ENCODE results near the gene BMP7.

The BMP7 gene

GRCh38 chr20:57247292-57247965, 19.0 kb downstream of the BMP7 start:
- in situ Hi-C loops (cut with MboI; ENCODE audit: low pct_unique_long_range_greater_than_20kb, low sequenced_read_pairs, unreplicated experiment), result no loop called here
- DNase-seq (ENCODE audit: low spot score), result no peak
- no peak for TF ChIP-seq CTCF (IDR thresholded peaks at IDR 0.05; ENCODE audit: extremely low read depth, insufficient read depth, missing control alignments)

- in situ Hi-C loops (cut with MboI; ENCODE audit: low pct_unique_long_range_greater_than_20kb, low sequenced_read_pairs, unreplicated experiment), result no loop called here
- TF ChIP-seq CTCF (IDR thresholded peaks at IDR 0.05; ENCODE audit: extremely low read depth, insufficient read depth, missing control alignments), result no peak
- DNase-seq (ENCODE audit: low spot score), result no peak
Measured at GRCh38 chr20:57245997-57246396, 20.4 kb downstream of the BMP7 start.

- in situ Hi-C loops (cut with MboI; ENCODE audit: low pct_unique_long_range_greater_than_20kb, low sequenced_read_pairs, unreplicated experiment), result no loop called here
- TF ChIP-seq CTCF (IDR thresholded peaks at IDR 0.05; ENCODE audit: extremely low read depth, insufficient read depth, missing control alignments), result no peak
- no peak for DNase-seq (ENCODE audit: low spot score)
Measured at GRCh38 chr20:57244627-57245214, 21.7 kb downstream of the BMP7 start.

- TF ChIP-seq CTCF (IDR thresholded peaks at IDR 0.05; ENCODE audit: extremely low read depth, insufficient read depth, missing control alignments), result no peak
- in situ Hi-C loops (cut with MboI; ENCODE audit: low pct_unique_long_range_greater_than_20kb, low sequenced_read_pairs, unreplicated experiment), result no loop called here
- no peak for DNase-seq (ENCODE audit: low spot score)
Measured at GRCh38 chr20:57244221-57244585, 22.2 kb downstream of the BMP7 start.

GRCh38 chr20:57243480-57244220, 22.8 kb downstream of the BMP7 start:
- DNase-seq (ENCODE audit: low spot score), result no peak
- in situ Hi-C loops (cut with MboI; ENCODE audit: low pct_unique_long_range_greater_than_20kb, low sequenced_read_pairs, unreplicated experiment), result no loop called here
- TF ChIP-seq CTCF (IDR thresholded peaks at IDR 0.05; ENCODE audit: extremely low read depth, insufficient read depth, missing control alignments), result no peak

- no peak for DNase-seq (ENCODE audit: low spot score)
- no peak for TF ChIP-seq CTCF (IDR thresholded peaks at IDR 0.05; ENCODE audit: extremely low read depth, insufficient read depth, missing control alignments)
- in situ Hi-C loops (cut with MboI; ENCODE audit: low pct_unique_long_range_greater_than_20kb, low sequenced_read_pairs, unreplicated experiment), result no loop called here
Measured at GRCh38 chr20:57242414-57242813, 24.0 kb downstream of the BMP7 start.
